ENCODE data around the gene IL20RA.
"Not testable (repeated sequence)": the region's sequence is repeated elsewhere in the genome, so short reads cannot be mapped to it uniquely, and the experiment has no call there.

The IL20RA gene

DNA sequence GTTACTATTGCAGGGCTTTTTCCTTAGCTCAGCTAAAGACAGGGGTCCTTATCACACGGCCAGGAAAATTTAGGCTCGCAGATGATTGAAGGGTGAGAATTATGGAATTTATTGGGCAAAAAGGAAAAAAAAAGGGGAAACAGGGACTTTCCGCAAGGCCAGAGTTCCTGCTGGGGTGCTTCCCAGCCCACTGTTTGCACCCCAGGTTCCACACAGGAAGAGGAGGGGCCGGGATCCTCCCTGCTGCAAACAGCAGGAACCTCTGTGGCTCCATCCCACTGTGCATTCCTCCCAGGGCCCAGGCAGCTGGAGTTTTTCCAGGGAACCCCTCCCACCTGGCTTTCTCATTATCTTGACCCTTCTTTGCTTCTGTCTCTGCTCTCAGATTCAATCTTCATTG is 35.9 kb upstream of the IL20RA start:
- H2AFZ ChIP-seq: no peak overlapping the region
- H3K79me2 ChIP-seq: no peaks in the 10 kb centered on the region
- H3K9me3 ChIP-seq (ENCODE audit: control insufficient read depth, low read length): no peaks in the 10 kb centered on the region
- H3K4me1 ChIP-seq: no peaks in the 10 kb centered on the region
- H3K27ac ChIP-seq: no peak overlapping the region
- no peak overlapping the region for H3K9ac ChIP-seq
- no peak overlapping the region for H3K4me3 ChIP-seq (ENCODE audit: low read depth, low read length)
- no peaks in the 10 kb centered on the region for H3K36me3 ChIP-seq (ENCODE audit: control insufficient read depth, insufficient read depth, low read length)
- no peak overlapping the region for H3K4me2 ChIP-seq (ENCODE audit: low read length)
- no peak for TF ChIP-seq CTCF (IDR thresholded peaks at IDR 0.05)
- no peaks in the 10 kb centered on the region for H3K27me3 ChIP-seq (ENCODE audit: control insufficient read depth, insufficient read depth, low read length)

- Histone ChIP-seq H3K4me2 (ENCODE audit: low read length) (no peak overlapping the region), H2AFZ (no peak overlapping the region), H3K9me3 (ENCODE audit: control insufficient read depth, low read length) (no peaks in the 10 kb centered on the region), H3K27me3 (ENCODE audit: control insufficient read depth, insufficient read depth, low read length) (no peaks in the 10 kb centered on the region), H3K4me3 (ENCODE audit: low read depth, low read length) (no peak overlapping the region), H3K27ac (no peak overlapping the region), H3K79me2 (no peaks in the 10 kb centered on the region), H3K36me3 (ENCODE audit: control insufficient read depth, insufficient read depth, low read length) (no peaks in the 10 kb centered on the region), H3K4me1 (no peaks in the 10 kb centered on the region), H3K9ac (no peak overlapping the region)
- TF ChIP-seq CTCF (IDR thresholded peaks at IDR 0.05): peak; percentile 60
These were observed 31.7 kb upstream of the IL20RA start for GRCh38 chr6:137076277-137077068.

DNA sequence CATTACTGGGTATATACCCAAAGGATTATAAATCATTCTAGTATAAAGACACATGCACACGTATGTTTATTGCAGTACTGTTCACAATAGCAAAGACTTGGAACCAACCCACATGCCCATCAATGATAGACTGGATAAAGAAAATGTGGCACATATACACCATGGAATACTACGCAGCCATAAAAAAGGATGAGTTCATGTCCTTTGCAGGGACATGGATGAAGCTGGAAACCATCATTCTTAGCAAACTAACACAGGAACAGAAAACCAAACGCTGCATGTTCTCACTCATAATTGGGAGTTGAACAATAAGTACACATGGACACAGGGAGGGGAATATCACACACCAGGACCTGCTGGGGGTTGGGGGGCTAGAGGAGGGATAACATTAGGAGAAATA is 31.0 kb upstream of the IL20RA start:
- H2AFZ ChIP-seq; H3K36me3 ChIP-seq (ENCODE audit: control insufficient read depth, insufficient read depth, low read length); H3K4me1 ChIP-seq; H3K4me3 ChIP-seq (ENCODE audit: low read depth, low read length); H3K9ac ChIP-seq; H3K9me3 ChIP-seq (ENCODE audit: control insufficient read depth, low read length); H3K4me2 ChIP-seq (ENCODE audit: low read length); H3K79me2 ChIP-seq; H3K27me3 ChIP-seq (ENCODE audit: control insufficient read depth, insufficient read depth, low read length); H3K27ac ChIP-seq: not testable (repeated sequence)

DNA sequence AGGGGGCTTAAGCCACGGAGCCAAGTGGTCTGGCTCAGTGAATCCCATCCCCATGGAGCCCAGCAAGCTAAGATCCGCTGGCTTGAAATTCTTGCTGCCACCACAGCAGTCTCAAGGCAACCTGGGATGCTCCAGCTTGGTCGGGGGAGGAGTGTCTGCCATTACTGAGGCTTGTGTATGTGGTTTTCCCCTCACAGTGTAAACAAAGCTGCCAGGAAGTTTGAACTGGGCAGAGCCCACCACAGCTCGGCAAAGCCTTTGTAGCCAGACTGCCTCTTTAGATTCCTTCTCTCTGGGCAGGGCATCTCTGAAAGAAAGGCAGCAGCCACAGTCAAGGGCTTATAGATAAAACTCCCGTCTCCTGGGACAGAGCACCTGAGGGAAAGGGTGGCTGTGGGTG is 25.5 kb upstream of the IL20RA start:
- no peak overlapping the region for H3K9ac ChIP-seq
- no peaks in the 10 kb centered on the region for H3K27me3 ChIP-seq (ENCODE audit: control insufficient read depth, insufficient read depth, low read length)

DNA sequence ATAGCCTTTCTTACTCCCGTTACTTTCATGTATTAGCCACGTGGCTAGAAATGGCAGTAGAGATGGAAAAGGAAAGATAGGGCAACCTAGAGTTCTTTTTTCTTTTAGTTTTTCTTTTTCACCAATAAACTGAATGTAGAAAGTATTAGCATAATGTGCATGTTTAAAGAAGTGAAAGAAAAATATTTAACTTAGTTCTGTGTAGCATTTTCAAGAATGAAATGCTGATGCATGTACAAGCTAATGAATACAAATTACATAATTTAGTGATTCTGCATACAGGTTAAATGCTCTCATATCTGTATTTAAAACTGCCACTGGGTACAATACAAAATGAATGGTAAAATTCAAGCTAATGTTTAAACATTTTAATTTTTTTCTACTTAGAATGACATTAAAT is 22.6 kb upstream of the IL20RA start:
- Histone ChIP-seq H3K79me2 (no peaks in the 10 kb centered on the region), H3K4me3 (ENCODE audit: low read depth, low read length) (no peak overlapping the region), H3K4me2 (ENCODE audit: low read length) (no peak overlapping the region), H3K27me3 (ENCODE audit: control insufficient read depth, insufficient read depth, low read length) (no peaks in the 10 kb centered on the region), H3K9me3 (ENCODE audit: control insufficient read depth, low read length) (no peaks in the 10 kb centered on the region), H3K27ac (no peak overlapping the region), H2AFZ (no peak overlapping the region), H3K36me3 (ENCODE audit: control insufficient read depth, insufficient read depth, low read length) (no peaks in the 10 kb centered on the region), H3K4me1 (no peaks in the 10 kb centered on the region), H3K9ac (no peak overlapping the region)
- no peak for TF ChIP-seq CTCF (IDR thresholded peaks at IDR 0.05)

More for the DNA sequence above, 25.5 kb upstream of the IL20RA start:
- Histone ChIP-seq H2AFZ (no peak overlapping the region), H3K27ac (no peak overlapping the region), H3K9me3 (ENCODE audit: control insufficient read depth, low read length) (no peaks in the 10 kb centered on the region), H3K36me3 (ENCODE audit: control insufficient read depth, insufficient read depth, low read length) (no peaks in the 10 kb centered on the region), H3K79me2 (no peaks in the 10 kb centered on the region), H3K4me1 (no peaks in the 10 kb centered on the region), H3K4me2 (ENCODE audit: low read length) (no peak overlapping the region), H3K4me3 (ENCODE audit: low read depth, low read length) (no peak overlapping the region)
- TF ChIP-seq CTCF (IDR thresholded peaks at IDR 0.05): no peak
